ENCODE data around the gene UNK.
"Not testable (repeated sequence)": the region's sequence is repeated elsewhere in the genome, so short reads cannot be mapped to it uniquely, and the experiment has no call there.

The UNK gene

GRCh38 chr17:75755205-75755901, 29.3 kb upstream of the UNK start:
- no peak for DNase-seq (ENCODE audit: low spot score)

GRCh38 chr17:75755990-75756389, 28.6 kb upstream of the UNK start:
- no peak for DNase-seq (ENCODE audit: low spot score)

GRCh38 chr17:75756451-75757085, 28.0 kb upstream of the UNK start:
- no peak for DNase-seq (ENCODE audit: low spot score)

- no peak for DNase-seq (ENCODE audit: low spot score)
Measured at GRCh38 chr17:75757086-75757681, 27.4 kb upstream of the UNK start.

GRCh38 chr17:75758131-75758905, 26.3 kb upstream of the UNK start:
- DNase-seq (ENCODE audit: low spot score) = no peak

- DNase-seq (ENCODE audit: low spot score) = no peak
Measured at GRCh38 chr17:75759457-75759856, 25.1 kb upstream of the UNK start.

GRCh38 chr17:75759978-75760640, 24.5 kb upstream of the UNK start:
- not testable (repeated sequence) for DNase-seq (ENCODE audit: low spot score)

- DNase-seq (ENCODE audit: low spot score) = no peak
Measured at GRCh38 chr17:75762513-75763268, 21.9 kb upstream of the UNK start.

- DNase-seq (ENCODE audit: low spot score) = no peak
Measured at GRCh38 chr17:75763269-75763607, 21.4 kb upstream of the UNK start.

- no peak for DNase-seq (ENCODE audit: low spot score)
Measured at GRCh38 chr17:75763613-75764416, 20.8 kb upstream of the UNK start.

GRCh38 chr17:75764417-75764710, 20.2 kb upstream of the UNK start:
- DNase-seq (ENCODE audit: low spot score) = no peak

- DNase-seq (ENCODE audit: low spot score) = peak; percentile 63
Measured at GRCh38 chr17:75764711-75765421, 19.7 kb upstream of the UNK start, which contains the start of gene GALK1. Gene GALK1 (minus strand): TSS chr17:75765192. CDS start chr17:75765136, 56 bp downstream.

- DNase-seq (ENCODE audit: low spot score) = no peak
Measured at GRCh38 chr17:75765981-75766380, 18.6 kb upstream of the UNK start.

- DNase-seq (ENCODE audit: low spot score) = no peak
Measured at GRCh38 chr17:75767881-75768280, 16.7 kb upstream of the UNK start.

- DNase-seq (ENCODE audit: low spot score) = no peak
Measured at GRCh38 chr17:75769536-75769935, 15.1 kb upstream of the UNK start.

GRCh38 chr17:75771334-75772281, 13.0 kb upstream of the UNK start:
- no peak for DNase-seq (ENCODE audit: low spot score)

- no peak for DNase-seq (ENCODE audit: low spot score)
Measured at GRCh38 chr17:75773121-75773807, 11.3 kb upstream of the UNK start.

- no peak for DNase-seq (ENCODE audit: low spot score)
Measured at GRCh38 chr17:75773808-75774470, 10.7 kb upstream of the UNK start.

Data from COLO829 (cell line).